Heart right ventricle (tissue), 16 donors: Measurements from ENCODE around the gene PRKCQ. TPM values are rescaled to one million over a fixed set of nuclear protein-coding genes. Genes with fewer than 3 reads are reported as not detected.

Experiments used
- ATAC-seq, 8 donors: fragments of 200-7000 bp; cut with Tn5 transposase; one replicate each; pipeline ENCODE4 v1.9.1; 2020; ENCODE audit warnings: mild to moderate bottlenecking in 8 of 8, moderate library complexity in 8 of 8, moderate number of reproducible peaks in 1 of 8
- DNase-seq, 2 donors: peaks; one replicate each; pipeline ENCODE4 v3.0.0-alpha.2; 2020
- H3K27ac ChIP-seq, 10 donors: fragments of 200-600 bp; sonication (generic) in 2 of 10; one replicate each; pipeline versions ENCODE4 v1.5.0 to v1.8.0; 2020 to 2022; ENCODE audit warnings: mild to moderate bottlenecking in 3 of 10
- H3K27me3 ChIP-seq, 7 donors: fragments of 200-600 bp; one replicate each; pipeline ENCODE4 v1.8.0; 2021 to 2022; ENCODE audit warnings: mild to moderate bottlenecking in 2 of 7
- H3K36me3 ChIP-seq, 9 donors: fragments of 200-600 bp; sonication (generic) in 1 of 9; one replicate each; pipeline versions ENCODE4 v1.5.0 to v1.8.0; 2020 to 2022; ENCODE audit warnings: mild to moderate bottlenecking in 2 of 9
- H3K4me1 ChIP-seq, 9 donors: fragments of 200-600 bp; sonication (generic) in 1 of 9; one replicate each; pipeline versions ENCODE4 v1.5.0 to v1.8.0; 2020 to 2022; ENCODE audit warnings: mild to moderate bottlenecking in 4 of 9
- H3K4me3 ChIP-seq, 10 donors: fragments of 200-600 bp; sonication (generic) in 2 of 10; one replicate each; pipeline versions ENCODE4 v1.5.0 to v1.8.0; 2020 to 2022; ENCODE audit warnings: mild to moderate bottlenecking in 7 of 10, moderate library complexity in 2 of 10
- H3K9me3 ChIP-seq, 11 donors: fragments of 200-600 bp in 10 of 11; sonication (generic) in 2 of 11; one replicate each; pipeline versions ENCODE4 v1.5.0 to v1.8.0; 2013 to 2022; ENCODE audit warnings: mild to moderate bottlenecking in 2 of 11, control low read depth in 1 of 11, moderate library complexity in 1 of 11
- CTCF ChIP-seq, 9 donors: fragments of 200-600 bp; sonication (generic) in 2 of 9; IDR thresholded peaks; one replicate each; pipeline versions ENCODE4 v1.5.0 to v1.8.0; 2021 to 2022; ENCODE audit warnings: antibody characterized with exemption in 9 of 9, mild to moderate bottlenecking in 5 of 9, moderate library complexity in 1 of 9
- WGBS, 2 donors: extraction: QIAGEN DNeasy Blood & Tissue Kit; methylation state at CpG; one replicate each; pipeline ENCODE4 v1.1.7; 2013; ENCODE audit warnings: inconsistent platforms in 1 of 2; 5-methylcytosine and 5-hydroxymethylcytosine counted together
- intact Hi-C, 10 donors: fragments of 100-400 bp; cut with DNase I; formaldehyde crosslinking; loops; one replicate each; pipeline versions ENCODE4 v1.11.1 to v1.14.2; 2022
- polyA plus RNA-seq, 2 donors: library from polyadenylated mRNA; stranded (reverse); fragments of 200-250 nt; gene quantifications; one replicate each; pipeline ENCODE4 v1.2.3, GENCODE V29; 2013
- total RNA-seq, 10 donors: library from RNA; stranded (reverse); fragmentation: NEBNext Ultra II Directional in 3 of 10; extraction: Animal tissue kit (Norgen Biotek cat#: 25700) in 3 of 10; gene quantifications; one replicate each; pipeline versions ENCODE4 v1.2.1 to v1.2.4, GENCODE V29; 2021 to 2023
- donor health status: Arrhythmogenic right ventricular cardiomyopathy.
- donor health status: ischemic (EF 13 %, LVEDD 7.1; RV severe dilation, severe dysfunction).
- donor health status: healthy with polysubstance abuse.
- donor health status: DM: no; HTN: yes; CAD: no.
- donor health status: DM: no; HTN: no; CAD: no.
- donor health status: ischemic (EF 25% LVEDD 6.9; RV normal size, moderate dysfunction).
- donor health status: ischemic (EF 25% LVEDD 5.7; RV mildly dilated, moderate dysfunction).
- donor health status: healthy.
- donor health status: DM: yes; HTN: yes; CAD: no.
- donor health status: Ischemic cardiomyopathy.
- donor health status: ischemic (EF 35%, LVEDD 5.7; RV mildly dilated, moderate dysfunction).
- donor health status: nonischemic (EF 11% LVEDD 7.7; RV severe dilation, severe dysfunction).
- donor health status: DM: yes; HTN: yes; CAD: no.
- donor health status: PGD.
- donor health status: ischemic (EF 29% LVEDD 5.4; RV normal size, mild dysfunction).
- donor health status: nonischemic (EF 23%, LVEDD 6.1; RV moderate dilation, normal function).

The PRKCQ gene
- total and polyA plus RNA-seq, 12 donors: 0.04 to 2.0 (median 0.27) TPM; not detected in 2

- peaks cover 0 to 37% (median 6%) of the 10 kb centered on the region in 7 donors for H3K27me3 ChIP-seq
- H3K4me3 ChIP-seq: no peak overlapping the region
- H3K9me3 ChIP-seq: no peaks in the 10 kb centered on the region
- intact Hi-C loops: loop anchor here in 1 of 10 donors (10.0 kb wide), 1 partner anchor 114 kb away; no protein-coding TSS in a partner anchor
- no peak overlapping the region for H3K27ac ChIP-seq
- ATAC-seq (no peak), DNase-seq (no peak)
- no peak for TF ChIP-seq CTCF (IDR thresholded peaks at IDR 0.05)
- peaks cover 0 to 3% (median 0%) of the 10 kb centered on the region in 9 donors for H3K4me1 ChIP-seq
- 62 to 63% methylated on average over 11 of the region's 11 CpGs for WGBS, 2 donors
- no peaks in the 10 kb centered on the region for H3K36me3 ChIP-seq
Measured at GRCh38 chr10:6570893-6571292, 9.2 kb downstream of the PRKCQ start.

GRCh38 chr10:6569259-6569658 is 10.8 kb downstream of the PRKCQ start:
- Histone ChIP-seq H3K4me1 (peaks cover 0 to 16% (median 0%) of the 10 kb centered on the region in 9 donors), H3K27me3 (peaks cover 0 to 33% (median 6%) of the 10 kb centered on the region in 7 donors), H3K27ac (no peak overlapping the region), H3K36me3 (no peaks in the 10 kb centered on the region), H3K4me3 (no peak overlapping the region), H3K9me3 (no peaks in the 10 kb centered on the region)
- DNase-seq (no peak), ATAC-seq (no peak)
- intact Hi-C loops: no loop called here
- WGBS, 2 donors: 66 to 71% methylated on average over 7 of the region's 7 CpGs
- no peak for TF ChIP-seq CTCF (IDR thresholded peaks at IDR 0.05)

GRCh38 chr10:6567884-6568283 is 12.2 kb downstream of the PRKCQ start:
- intact Hi-C loops: no loop called here
- H3K9me3 ChIP-seq: no peaks in the 10 kb centered on the region
- H3K4me1 ChIP-seq: peaks cover 0 to 29% (median 0%) of the 10 kb centered on the region in 9 donors
- 90 to 93% methylated on average over 8 of the region's 8 CpGs for WGBS, 2 donors
- H3K27ac ChIP-seq: no peak overlapping the region
- DNase-seq: no peak
- no peak overlapping the region for H3K4me3 ChIP-seq
- no peak for TF ChIP-seq CTCF (IDR thresholded peaks at IDR 0.05)
- H3K36me3 ChIP-seq: no peaks in the 10 kb centered on the region
- peaks cover 0 to 29% (median 6%) of the 10 kb centered on the region in 7 donors for H3K27me3 ChIP-seq
- no peak for ATAC-seq

- ATAC-seq (no peak), DNase-seq (no peak)
- Histone ChIP-seq H3K27ac (no peak overlapping the region), H3K36me3 (no peaks in the 10 kb centered on the region), H3K4me1 (peaks cover 0 to 36% (median 0%) of the 10 kb centered on the region in 9 donors), H3K27me3 (peaks cover 0 to 29% (median 6%) of the 10 kb centered on the region in 7 donors), H3K4me3 (no peak overlapping the region), H3K9me3 (no peaks in the 10 kb centered on the region)
- no peak for TF ChIP-seq CTCF (IDR thresholded peaks at IDR 0.05)
- intact Hi-C loops: no loop called here
- 86 to 91% methylated on average over 5 of the region's 5 CpGs for WGBS, 2 donors
Measured at GRCh38 chr10:6567203-6567703, 12.8 kb downstream of the PRKCQ start.
